ENCODE results near the gene CASKIN1.

CASKIN1 gene

GRCh38 chr16:2223942-2224486 is 27.6 kb upstream of the CASKIN1 start:
- Histone ChIP-seq H3K27ac (peak overlapping the region; percentile 74 to 91), H3K4me3 (peak overlapping the region; percentile 84)
- TF ChIP-seq, protein P1, sequence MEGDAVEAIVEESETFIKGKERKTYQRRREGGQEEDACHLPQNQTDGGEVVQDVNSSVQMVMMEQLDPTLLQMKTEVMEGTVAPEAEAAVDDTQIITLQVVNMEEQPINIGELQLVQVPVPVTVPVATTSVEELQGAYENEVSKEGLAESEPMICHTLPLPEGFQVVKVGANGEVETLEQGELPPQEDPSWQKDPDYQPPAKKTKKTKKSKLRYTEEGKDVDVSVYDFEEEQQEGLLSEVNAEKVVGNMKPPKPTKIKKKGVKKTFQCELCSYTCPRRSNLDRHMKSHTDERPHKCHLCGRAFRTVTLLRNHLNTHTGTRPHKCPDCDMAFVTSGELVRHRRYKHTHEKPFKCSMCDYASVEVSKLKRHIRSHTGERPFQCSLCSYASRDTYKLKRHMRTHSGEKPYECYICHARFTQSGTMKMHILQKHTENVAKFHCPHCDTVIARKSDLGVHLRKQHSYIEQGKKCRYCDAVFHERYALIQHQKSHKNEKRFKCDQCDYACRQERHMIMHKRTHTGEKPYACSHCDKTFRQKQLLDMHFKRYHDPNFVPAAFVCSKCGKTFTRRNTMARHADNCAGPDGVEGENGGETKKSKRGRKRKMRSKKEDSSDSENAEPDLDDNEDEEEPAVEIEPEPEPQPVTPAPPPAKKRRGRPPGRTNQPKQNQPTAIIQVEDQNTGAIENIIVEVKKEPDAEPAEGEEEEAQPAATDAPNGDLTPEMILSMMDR (IDR thresholded peaks at IDR 0.05), result no peak
- no peak for DNase-seq (ENCODE audit: low spot score)

DNA sequence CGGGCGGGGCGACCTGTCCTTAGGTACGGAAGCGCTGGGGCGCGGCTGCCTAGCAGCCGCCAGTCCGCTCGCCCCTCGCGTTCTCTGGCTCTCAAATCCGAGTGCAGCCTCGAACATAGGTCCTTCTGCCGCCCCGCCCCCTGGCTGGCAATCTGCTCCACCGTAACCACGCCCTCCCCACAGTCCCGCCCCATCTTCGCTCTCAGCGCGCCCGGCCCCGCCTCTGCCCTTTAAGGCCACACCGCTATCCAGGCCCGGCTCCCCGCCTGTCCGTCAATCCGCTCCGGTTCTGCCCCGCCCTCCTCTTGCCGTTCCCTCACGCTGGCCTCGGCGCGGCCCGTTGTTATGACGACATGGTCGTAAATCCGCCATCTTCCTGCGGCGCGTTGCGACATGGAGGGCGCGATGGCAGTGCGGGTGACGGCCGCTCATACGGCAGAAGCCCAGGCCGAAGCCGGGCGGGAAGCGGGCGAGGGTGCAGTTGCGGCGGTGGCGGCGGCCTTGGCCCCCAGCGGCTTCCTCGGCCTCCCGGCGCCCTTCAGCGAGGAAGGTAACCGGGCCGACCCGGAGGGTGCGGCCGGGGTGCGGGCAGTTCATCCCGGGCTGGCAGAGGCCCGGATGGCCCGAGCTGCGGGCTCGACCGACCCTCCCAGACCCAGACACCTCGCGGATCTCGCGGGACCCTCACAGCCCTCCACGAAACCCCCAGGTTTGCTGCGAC is 27.0 kb upstream of the CASKIN1 start, which contains the start of gene E4F1:
Gene E4F1 (plus strand): TSS at position 371 of the 721 bp plus-strand sequence. CDS start 23 bp downstream, at position 394.
- H3K27ac ChIP-seq, result peak within 1 kb of the TSS; percentile 74 to 91
- TF ChIP-seq, protein P1 (IDR thresholded peaks at IDR 0.05), result no peak
- H3K4me3 ChIP-seq, result peak within 1 kb of the TSS; percentile 84
- DNase-seq (ENCODE audit: low spot score), result peak; percentile 100

GRCh38 chr16:2216330-2216729 is 19.9 kb upstream of the CASKIN1 start:
- TF ChIP-seq, protein P1 (IDR thresholded peaks at IDR 0.05), result no peak
- DNase-seq (ENCODE audit: low spot score), result no peak
- H3K27ac ChIP-seq, result no peak overlapping the region
- H3K4me3 ChIP-seq, result no peak overlapping the region

DNA sequence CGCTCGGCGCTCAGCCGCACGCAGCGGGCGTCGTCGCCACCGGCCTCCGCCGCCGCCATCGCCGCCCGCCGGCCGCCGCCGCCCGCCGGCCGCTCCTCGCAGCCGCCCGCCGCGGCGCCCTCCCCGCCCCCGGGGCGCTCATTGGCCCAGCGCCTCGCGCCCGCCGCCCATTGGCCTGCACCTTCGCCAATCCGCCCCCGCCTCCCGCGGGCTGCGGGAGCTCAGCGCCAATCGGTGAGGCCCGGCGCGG is 18.2 kb upstream of the CASKIN1 start, which contains the start of gene PGP:
Gene PGP (minus strand): TSS at position 122 of the 250 bp plus-strand sequence. CDS start 63 bp downstream, at position 59.
- Histone ChIP-seq H3K27ac (peak within 1 kb of the TSS; percentile 66 to 93), H3K4me3 (peak within 1 kb of the TSS; percentile 87)
- DNase-seq (ENCODE audit: low spot score), result no peak
- TF ChIP-seq, protein P1 (IDR thresholded peaks at IDR 0.05), result no peak

- peak overlapping the region; percentile 57 to 93 for H3K27ac ChIP-seq
- DNase-seq (ENCODE audit: low spot score), result no peak
- TF ChIP-seq, protein P1 (IDR thresholded peaks at IDR 0.05), result no peak
- peak overlapping the region; percentile 87 for H3K4me3 ChIP-seq
Observed at GRCh38 chr16:2213817-2214718, 17.7 kb upstream of the CASKIN1 start.

GRCh38 chr16:2212362-2213324 is 16.2 kb upstream of the CASKIN1 start:
- no peak for DNase-seq (ENCODE audit: low spot score)
- TF ChIP-seq, protein P1 (IDR thresholded peaks at IDR 0.05), result no peak
- Histone ChIP-seq H3K4me3 (peak overlapping the region; percentile 87), H3K27ac (no peak overlapping the region)
